HG03103 (cell line): ENCODE measurements around the gene FLOT2.
"Not testable (repeated sequence)": the region's sequence is repeated elsewhere in the genome, so short reads cannot be mapped to it uniquely, and the experiment has no call there.

ENCODE experiments used
- ATAC-seq: cut with Tn5 transposase; IDR thresholded peaks from one replicate; pipeline ENCODE4 v1.9.1; 2021; ENCODE audit warnings: low read depth; ENCODE audit not compliant: unreplicated experiment

Gene FLOT2

DNA sequence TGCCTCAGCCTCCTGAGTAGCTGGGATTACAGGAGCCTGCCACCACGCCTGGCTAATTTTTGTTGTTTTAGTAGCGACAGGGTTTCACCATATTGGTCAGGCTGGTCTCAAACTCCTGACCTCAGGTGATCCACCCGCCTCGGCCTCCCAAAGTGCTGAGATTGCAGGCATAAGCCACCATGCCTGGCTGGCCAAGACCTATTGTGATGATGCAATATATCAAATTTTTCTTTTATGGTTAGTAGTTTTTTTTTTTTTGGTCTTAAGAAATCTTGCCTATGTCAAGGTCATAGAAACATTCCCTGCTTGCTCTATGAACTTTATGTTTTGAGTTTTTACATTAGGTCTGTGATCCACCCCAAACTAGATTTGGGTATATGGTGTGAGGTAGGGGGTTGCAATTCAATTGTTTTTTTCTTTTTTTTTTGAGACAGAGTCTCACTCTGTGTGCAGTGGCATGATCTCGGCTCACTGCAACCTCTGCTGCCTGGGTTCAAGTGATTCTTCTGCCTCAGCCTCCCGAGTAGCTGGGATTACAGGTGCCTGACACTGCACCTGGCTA, 20.3 kb downstream of the FLOT2 start:
- ATAC-seq: not testable (repeated sequence)

- no peak for ATAC-seq
Measured at GRCh38 chr17:28875848-28876550, 21.5 kb downstream of the FLOT2 start.

GRCh38 chr17:28874750-28875149, 22.8 kb downstream of the FLOT2 start:
- ATAC-seq: no peak

DNA sequence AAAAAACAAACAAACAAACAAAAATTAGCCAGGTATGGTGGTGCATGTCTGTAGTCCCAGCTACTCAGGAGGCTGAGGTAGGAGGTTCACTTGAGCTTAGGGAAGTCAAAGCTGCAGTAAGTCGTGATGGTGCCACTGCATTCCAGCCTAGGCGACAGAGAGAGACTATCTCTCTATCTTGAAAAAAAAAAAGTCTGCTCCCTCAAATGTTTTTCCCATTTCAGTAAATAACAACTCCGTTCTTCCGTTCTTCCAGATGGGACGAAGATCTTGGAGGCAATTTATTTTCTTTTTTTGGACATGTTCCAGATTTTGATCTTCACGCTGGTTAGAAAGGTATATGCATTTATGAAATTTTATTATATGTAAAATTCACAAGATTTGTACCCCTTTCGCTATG, 23.7 kb downstream of the FLOT2 start:
- ATAC-seq: no peak

DNA sequence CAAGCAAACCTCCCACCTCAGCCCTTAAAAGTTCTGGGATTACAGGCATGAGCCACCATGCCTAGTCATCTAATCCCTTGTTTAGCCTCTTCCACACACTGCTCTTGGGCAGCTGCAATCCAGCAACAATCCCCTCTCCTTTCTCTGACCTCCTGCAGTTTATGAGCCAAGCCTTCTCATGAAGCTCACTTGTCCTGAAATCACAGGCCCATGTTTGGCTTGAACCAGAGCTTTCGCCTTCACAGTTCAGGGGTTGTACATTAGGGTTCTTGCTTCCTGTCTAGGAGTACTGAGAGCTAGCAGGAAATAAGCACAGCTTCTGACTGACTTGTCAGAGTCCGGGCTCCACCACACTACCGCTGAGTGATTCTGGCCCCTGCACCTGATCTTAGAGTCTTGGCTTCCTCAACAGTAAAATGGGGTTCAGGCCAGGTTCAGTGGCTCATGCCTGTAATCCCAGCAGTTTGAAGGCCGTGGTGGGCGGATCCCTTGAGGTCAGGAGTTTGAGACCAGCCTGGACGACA, 26.4 kb downstream of the FLOT2 start:
- ATAC-seq: peak; percentile 95

DNA sequence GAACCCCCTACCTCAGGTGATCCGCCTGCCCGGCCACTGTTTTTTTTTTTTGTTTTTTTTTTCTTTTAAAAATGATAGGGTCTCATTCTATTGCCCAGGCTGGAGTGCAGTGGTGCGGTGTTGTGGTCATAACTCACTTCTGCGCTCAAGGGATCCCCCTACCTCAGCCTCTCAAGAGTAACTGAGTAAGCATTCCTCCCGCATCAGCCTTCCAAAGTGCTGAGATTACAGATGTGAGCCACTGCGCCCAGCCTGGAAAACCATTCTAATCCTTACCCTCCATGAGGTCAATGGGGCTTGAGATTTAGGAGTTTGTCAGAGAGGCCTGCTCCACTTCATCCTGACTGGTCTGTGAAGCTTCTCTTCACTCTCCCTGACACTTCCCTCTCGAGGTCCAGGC, 30.3 kb downstream of the FLOT2 start:
- ATAC-seq: no peak

DNA sequence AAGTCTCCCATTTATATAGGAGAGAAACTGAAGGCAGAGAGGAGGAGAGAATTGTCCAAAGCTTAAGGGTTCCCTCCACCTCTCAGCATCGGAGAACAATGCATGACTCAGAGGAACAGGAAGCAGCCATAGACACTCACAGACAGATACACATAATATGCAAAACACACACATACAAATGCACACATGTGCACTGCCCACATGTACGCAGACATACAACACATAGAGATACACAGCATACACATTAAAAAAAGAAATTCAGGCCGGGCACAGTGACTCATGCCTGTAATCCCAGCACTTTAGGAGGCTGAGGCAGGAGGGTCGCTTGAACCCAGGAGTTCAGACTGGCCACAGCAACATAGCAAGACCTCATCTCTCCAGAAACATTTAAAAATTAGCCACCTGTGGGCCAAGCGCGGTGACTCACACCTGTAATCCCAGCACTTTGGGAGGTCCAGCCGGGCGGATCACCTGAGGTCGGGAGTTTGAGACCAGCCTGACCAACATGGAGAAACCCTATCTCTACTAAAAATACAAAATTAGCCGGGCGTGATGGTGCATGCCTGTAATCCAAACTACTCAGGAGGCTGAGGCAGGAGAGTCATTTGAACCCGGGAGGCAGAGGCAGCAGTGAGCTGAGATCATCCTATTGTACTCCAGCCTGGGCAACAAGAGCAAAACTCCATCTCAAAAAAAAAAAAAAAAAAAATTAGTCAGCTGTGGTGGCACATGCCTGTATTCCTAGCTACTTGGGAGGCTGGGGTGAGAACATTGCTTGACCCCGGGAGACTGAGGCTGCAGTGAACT, 31.4 kb downstream of the FLOT2 start:
- no peak for ATAC-seq

DNA sequence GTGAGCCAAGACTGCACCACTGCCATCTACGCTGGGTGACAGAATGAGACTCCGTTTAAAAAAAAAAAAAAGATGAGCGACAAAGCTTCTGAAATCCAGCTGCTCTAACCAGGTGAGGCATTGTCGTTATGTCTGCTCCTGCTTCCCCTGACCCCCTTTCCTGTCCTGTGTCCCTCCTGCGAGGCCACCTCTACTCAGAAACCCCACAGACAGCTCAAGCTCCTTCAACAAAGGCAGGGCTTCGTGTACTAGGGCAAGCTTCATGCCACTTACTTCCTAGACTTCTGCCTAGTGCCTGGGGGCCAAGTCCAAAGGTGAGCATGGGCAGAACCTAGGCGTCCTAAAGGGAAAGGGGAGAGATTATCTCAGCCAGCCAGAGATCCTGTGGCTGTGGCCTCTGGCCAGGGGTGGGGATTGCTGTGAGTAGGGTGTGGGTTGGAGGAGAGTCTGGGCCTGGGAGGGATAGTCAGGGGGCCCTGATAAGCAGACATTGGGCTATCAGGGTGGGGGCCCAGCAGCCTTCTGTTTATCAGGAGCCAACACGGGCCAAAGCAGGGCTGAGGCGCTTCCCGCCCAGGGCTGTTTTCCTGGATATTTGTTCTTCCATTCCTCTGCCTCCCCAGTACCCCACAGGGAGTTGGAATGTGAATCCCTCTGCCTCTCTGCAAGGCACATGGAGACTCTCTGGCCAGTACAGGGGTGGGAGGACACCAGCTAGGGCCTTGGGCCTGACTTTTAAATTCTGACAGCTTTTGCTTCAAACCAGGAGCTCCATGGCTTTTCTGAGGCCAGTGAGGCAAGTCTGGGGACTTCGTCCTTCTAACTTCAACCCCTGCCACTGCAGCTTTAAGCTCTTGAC, 32.3 kb downstream of the FLOT2 start:
- ATAC-seq: no peak

DNA sequence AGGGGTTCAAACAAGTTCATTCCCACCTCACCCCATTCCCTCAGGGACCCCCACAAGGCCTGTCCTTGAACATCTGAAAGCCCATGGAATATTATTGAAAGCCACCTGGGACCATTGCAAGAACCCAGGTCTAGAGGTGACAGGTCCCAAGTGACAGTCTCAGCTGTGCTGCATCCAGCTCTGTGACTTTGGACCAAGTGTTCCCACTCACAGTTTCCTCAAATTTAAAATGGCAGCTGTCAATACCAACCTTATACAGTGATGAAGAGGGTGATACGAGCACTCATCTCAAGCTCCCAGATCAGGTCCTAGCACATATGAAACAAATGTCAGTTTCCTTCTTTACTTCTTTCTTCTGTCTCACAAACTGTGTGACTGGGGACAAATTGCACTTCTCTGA, 33.6 kb downstream of the FLOT2 start:
- ATAC-seq: no peak

- ATAC-seq: no peak
Measured at GRCh38 chr17:28862561-28862960, 35.0 kb downstream of the FLOT2 start.

DNA sequence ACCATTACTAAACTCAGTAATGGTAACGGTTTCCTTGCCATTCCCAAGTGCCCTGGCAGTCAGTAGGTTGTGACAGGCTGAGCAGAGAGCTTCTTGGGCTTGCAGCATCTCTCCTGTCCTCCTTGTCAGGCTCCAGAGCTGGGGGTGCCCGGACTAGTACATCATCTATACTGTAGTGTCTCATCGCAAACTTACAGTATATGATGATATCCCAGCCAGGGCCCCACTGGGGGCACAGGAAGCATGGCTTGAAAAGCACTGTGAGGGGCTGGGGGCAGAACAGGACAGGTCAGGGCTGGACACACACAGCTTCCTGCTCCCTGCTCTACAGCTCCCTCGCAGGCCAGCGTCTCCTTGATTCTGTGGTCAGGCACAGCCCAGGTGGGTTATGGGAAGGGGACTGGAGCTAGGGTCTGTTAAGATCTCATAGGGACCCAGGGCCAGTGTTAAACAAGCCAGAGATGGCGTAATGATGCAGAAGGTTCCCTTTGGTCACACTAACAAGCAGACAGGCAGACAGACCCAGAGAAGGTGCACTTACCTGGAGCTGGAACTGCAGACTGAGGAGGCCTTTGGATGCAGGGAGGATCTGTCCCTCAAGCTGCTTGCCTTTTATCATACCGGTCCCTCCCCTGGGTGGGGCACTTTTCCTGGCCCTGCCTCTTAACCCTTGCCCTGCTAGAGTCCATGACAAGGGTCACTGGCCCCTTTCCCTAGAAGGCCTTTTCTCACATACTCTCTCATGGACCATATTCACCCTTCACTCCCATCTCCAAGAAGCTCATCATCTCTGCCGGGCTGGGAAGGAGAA, 35.9 kb downstream of the FLOT2 start:
- ATAC-seq: no peak

DNA sequence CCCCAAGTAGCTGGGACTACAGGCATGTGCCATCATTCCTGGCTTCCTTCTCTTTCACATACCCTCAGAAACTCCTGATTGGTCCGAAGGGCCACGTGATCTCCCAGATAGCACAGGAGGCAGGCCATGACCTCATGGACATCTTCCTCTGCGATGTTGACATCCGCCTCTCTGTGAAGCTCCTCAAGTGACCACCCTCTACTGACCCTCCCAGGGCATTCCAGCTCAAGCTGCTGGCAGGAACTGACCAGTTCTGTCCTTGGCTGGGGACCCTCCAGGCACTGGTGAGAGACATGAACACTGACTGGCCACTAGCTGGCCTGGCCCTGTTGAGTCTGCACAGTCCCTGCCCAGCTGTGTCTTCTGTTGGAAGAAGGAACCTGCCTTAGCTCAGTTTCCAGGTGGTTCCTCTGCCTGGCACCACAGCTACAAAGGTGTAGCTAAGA, 37.1 kb downstream of the FLOT2 start:
- no peak for ATAC-seq

DNA sequence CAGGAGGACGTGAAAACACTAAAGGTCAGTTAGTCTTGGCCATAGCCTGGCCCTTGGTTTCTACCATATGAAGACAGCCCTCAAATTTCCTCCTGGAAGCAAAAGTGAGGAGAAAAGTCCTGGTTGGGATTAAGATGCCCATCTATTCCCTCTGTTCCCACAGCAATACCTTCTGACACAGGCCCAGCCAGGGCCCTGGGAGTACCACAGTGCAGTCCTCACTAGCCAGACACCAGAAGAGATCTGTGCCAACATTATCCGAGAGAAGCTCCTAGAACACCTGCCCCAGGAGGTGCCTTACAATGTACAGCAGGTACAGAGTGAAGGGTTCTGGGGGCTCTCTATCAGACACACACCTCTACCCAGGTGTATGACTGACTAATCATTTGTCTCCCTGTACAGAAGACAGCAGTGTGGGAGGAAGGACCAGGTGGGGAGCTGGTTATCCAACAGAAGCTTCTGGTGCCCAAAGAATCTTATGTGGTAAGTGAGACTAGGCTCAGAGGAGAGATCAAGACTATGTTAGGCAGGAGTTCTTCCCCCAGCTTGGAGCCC, 38.7 kb downstream of the FLOT2 start:
- ATAC-seq: no peak

GRCh38 chr17:28857905-28858800, 39.4 kb downstream of the FLOT2 start:
- no peak for ATAC-seq

DNA sequence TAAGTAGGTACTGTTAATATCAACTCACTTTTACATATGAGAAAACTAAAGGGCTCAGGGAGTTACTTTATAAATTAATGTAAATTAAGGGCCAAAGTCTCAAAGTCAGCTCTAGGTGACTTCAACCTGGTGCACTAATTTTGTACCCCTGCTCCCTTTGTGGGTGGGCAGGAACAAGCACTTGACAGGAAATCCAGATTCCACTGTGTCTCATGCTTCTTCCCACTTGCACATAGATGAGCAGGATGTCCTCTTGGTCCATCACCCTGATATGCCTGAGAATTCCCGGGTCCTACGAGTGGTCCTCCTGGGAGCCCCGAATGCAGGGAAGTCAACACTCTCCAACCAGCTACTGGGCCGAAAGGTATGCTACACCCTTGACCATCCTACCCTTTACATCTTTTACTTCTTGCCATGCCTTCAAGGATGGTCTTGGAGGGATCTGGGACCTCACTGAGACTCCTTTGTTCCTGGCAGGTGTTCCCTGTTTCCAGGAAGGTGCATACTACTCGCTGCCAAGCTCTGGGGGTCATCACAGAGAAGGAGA, 41.4 kb downstream of the FLOT2 start:
- no peak for ATAC-seq

GRCh38 chr17:28855336-28855679, 42.2 kb downstream of the FLOT2 start:
- ATAC-seq: no peak

DNA sequence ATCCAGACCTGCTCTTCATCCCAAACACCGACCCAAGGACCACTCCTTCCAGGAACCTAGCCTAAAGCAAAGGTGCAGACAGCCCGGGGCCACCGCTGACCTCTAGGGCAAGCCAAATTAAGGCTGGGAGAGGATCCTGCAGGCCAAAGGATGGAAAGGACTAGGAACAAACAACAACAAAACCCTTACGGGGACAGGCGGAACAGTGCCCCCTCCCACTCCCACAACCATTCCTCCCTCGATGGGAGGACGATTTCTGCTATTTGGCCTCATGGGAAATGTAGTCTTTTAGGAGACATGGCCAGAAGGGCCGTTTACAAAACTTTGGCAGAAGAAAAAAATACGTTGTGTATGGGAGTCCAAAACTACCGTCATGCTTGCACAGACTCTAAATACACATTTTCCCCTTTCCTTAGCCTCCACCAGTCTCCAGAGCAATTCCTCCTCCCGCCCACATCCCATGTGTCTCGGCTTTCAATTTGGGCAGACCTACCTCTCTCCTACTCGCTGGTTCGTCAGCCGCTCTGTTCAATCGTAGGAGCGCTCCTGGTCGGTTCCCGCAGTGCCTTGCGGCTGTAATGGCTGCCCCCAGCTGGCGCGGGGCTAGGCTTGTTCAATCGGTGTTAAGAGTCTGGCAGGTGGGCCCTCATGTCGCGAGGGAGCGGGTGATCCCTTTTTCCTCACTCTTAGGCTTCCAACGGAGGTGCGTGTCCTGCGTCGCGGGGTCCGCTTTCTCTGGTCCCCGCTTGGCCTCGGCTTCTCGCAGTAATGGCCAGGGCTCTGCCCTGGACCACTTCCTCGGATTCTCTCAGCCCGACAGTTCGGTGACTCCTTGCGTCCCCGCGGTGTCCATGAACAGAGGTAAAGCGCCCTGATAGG, 42.8 kb downstream of the FLOT2 start, which contains the start of gene ERAL1:
ERAL1 (plus strand) TSS at position 560 of the 879 bp plus-strand sequence; CDS start at position 579, 19 bp downstream.
- peak; percentile 93 for ATAC-seq
